BLaER1 treated with 17β-estradiol and CSF1 and Interleukin-3, amounts not matched to agents 10 nM and 100 nM (cell line): ENCODE results near the gene TMEM218.

Experiments used
- H3K27ac ChIP-seq, 11 experiments: shearing (Covaris generic); formaldehyde crosslinking; 2 replicates each; pipeline ENCODE4 v1.8.1; 2022
- H3K27me3 ChIP-seq, 11 experiments: shearing (Covaris generic); formaldehyde crosslinking; 2 replicates each; pipeline ENCODE4 v1.8.1; 2022
- H3K36me3 ChIP-seq, 11 experiments: shearing (Covaris generic); formaldehyde crosslinking; 2 replicates each; pipeline ENCODE4 v1.8.1; 2022
- H3K4me1 ChIP-seq, 10 experiments: shearing (Covaris generic); formaldehyde crosslinking; 2 replicates each; pipeline ENCODE4 v1.8.1; 2022
- H3K4me2 ChIP-seq, 11 experiments: shearing (Covaris generic); formaldehyde crosslinking; 2 replicates each; pipeline ENCODE4 v1.8.1; 2022
- H3K4me3 ChIP-seq, 10 experiments: shearing (Covaris generic); formaldehyde crosslinking; 2 replicates each; pipeline ENCODE4 v1.8.1; 2022
- H3K9ac ChIP-seq, 11 experiments: shearing (Covaris generic); formaldehyde crosslinking; 2 replicates each; pipeline ENCODE4 v1.8.1; 2022
- H3K9me3 ChIP-seq, 11 experiments: shearing (Covaris generic); formaldehyde crosslinking; replicated peaks in 1 of 11; 2 replicates each; pipeline ENCODE4 v1.8.1; 2022
- H4K20me1 ChIP-seq, 11 experiments: shearing (Covaris generic); formaldehyde crosslinking; 2 replicates each; pipeline ENCODE4 v1.8.1; 2022
- Cebpa-rat ChIP-seq, 11 experiments: shearing (Covaris generic); IDR thresholded peaks; 2 replicates each; pipeline ENCODE4 v1.8.1; 2022

Gene TMEM218

GRCh38 chr11:125078016-125078415 lies 33.4 kb downstream of the TMEM218 start:
- Histone ChIP-seq H3K4me3 (no peak overlapping the region), H3K9me3 (no peaks in the 10 kb centered on the region), H3K27ac (no peak overlapping the region), H3K4me1 (peaks cover 35 to 80% (median 47%) of the 10 kb centered on the region in 10 experiments), H3K4me2 (peak overlapping the region; percentile 3 to 49 (median 33); a peak in 18 of 22 replicates), H3K27me3 (no peaks in the 10 kb centered on the region), H4K20me1 (0 out of 22 replicates have a peak, but pooled peaks cover 0 to 3% (median 0%) of the 10 kb centered on the region in 11 experiments), H3K36me3 (peaks cover 0 to 87% (median 0%) of the 10 kb centered on the region in 11 experiments; a peak in 7 of 22 replicates), H3K9ac (no peak overlapping the region)
- no peak for TF ChIP-seq Cebpa-rat (IDR thresholded peaks at IDR 0.05)

GRCh38 chr11:125076378-125076945 lies 35.0 kb downstream of the TMEM218 start:
- H3K36me3 ChIP-seq: peaks cover 0 to 74% (median 0%) of the 10 kb centered on the region in 11 experiments; a peak in 7 of 22 replicates
- no peaks in the 10 kb centered on the region for H3K9me3 ChIP-seq
- no peak overlapping the region for H3K4me3 ChIP-seq
- H3K27ac ChIP-seq: peak overlapping the region in 2 of 11 experiments; percentile 32 to 47; a peak in 1 of 22 replicates
- no peak overlapping the region for H3K9ac ChIP-seq
- H3K4me1 ChIP-seq: peaks cover 50 to 82% (median 63%) of the 10 kb centered on the region in 10 experiments
- peak overlapping the region in 5 of 11 experiments; percentile 59 to 82 (median 68); a peak in 6 of 22 replicates for H3K4me2 ChIP-seq
- H4K20me1 ChIP-seq: 0 out of 22 replicates have a peak, but pooled peaks cover 0 to 1% (median 0%) of the 10 kb centered on the region in 11 experiments
- no peak for TF ChIP-seq Cebpa-rat (IDR thresholded peaks at IDR 0.05)
- no peaks in the 10 kb centered on the region for H3K27me3 ChIP-seq

- TF ChIP-seq Cebpa-rat (IDR thresholded peaks at IDR 0.05): no peak
- Histone ChIP-seq H3K4me3 (no peak overlapping the region), H3K9ac (no peak overlapping the region; a peak in 1 of 22 replicates), H3K36me3 (peaks cover 0 to 68% (median 0%) of the 10 kb centered on the region in 11 experiments; a peak in 7 of 22 replicates), H4K20me1 (no peaks in the 10 kb centered on the region), H3K4me2 (peak overlapping the region in 7 of 11 experiments; percentile 35 to 94 (median 68); a peak in 11 of 22 replicates), H3K27ac (peak overlapping the region in 5 of 11 experiments; percentile 15 to 47 (median 26); a peak in 3 of 22 replicates), H3K9me3 (no peaks in the 10 kb centered on the region), H3K27me3 (no peaks in the 10 kb centered on the region), H3K4me1 (peaks cover 56 to 86% (median 68%) of the 10 kb centered on the region in 10 experiments)
Measured at GRCh38 chr11:125075900-125076317, 35.5 kb downstream of the TMEM218 start.

- no peaks in the 10 kb centered on the region for H4K20me1 ChIP-seq
- TF ChIP-seq Cebpa-rat (IDR thresholded peaks at IDR 0.05): no peak
- no peak overlapping the region; a peak in 1 of 22 replicates for H3K9ac ChIP-seq
- H3K4me1 ChIP-seq: peaks cover 63 to 93% (median 75%) of the 10 kb centered on the region in 10 experiments
- H3K4me2 ChIP-seq: peak overlapping the region; percentile 35 to 94 (median 78)
- H3K27me3 ChIP-seq: no peaks in the 10 kb centered on the region
- peaks cover 0 to 62% (median 0%) of the 10 kb centered on the region in 11 experiments; a peak in 6 of 22 replicates for H3K36me3 ChIP-seq
- no peaks in the 10 kb centered on the region for H3K9me3 ChIP-seq
- H3K27ac ChIP-seq: peak overlapping the region in 5 of 11 experiments; percentile 15 to 47 (median 26); a peak in 6 of 22 replicates
- H3K4me3 ChIP-seq: no peak overlapping the region
Measured at GRCh38 chr11:125075242-125075625, 36.2 kb downstream of the TMEM218 start.

- peak overlapping the region; percentile 76 to 95 (median 83) for H3K4me2 ChIP-seq
- peaks cover 68 to 98% (median 78%) of the 10 kb centered on the region in 10 experiments for H3K4me1 ChIP-seq
- H3K9me3 ChIP-seq: no peaks in the 10 kb centered on the region
- 0 out of 22 replicates have a peak overlapping the region, but pooled peaks of 1 of the 11 experiments have one; percentile 18 for H3K9ac ChIP-seq
- H3K4me3 ChIP-seq: no peak overlapping the region
- peaks cover 0 to 56% (median 0%) of the 10 kb centered on the region in 11 experiments; a peak in 6 of 22 replicates for H3K36me3 ChIP-seq
- H3K27ac ChIP-seq: peak overlapping the region in 7 of 11 experiments; percentile 15 to 98 (median 93); a peak in 7 of 22 replicates
- TF ChIP-seq Cebpa-rat (IDR thresholded peaks at IDR 0.05): no peak
- H3K27me3 ChIP-seq: no peaks in the 10 kb centered on the region
- no peaks in the 10 kb centered on the region for H4K20me1 ChIP-seq
Measured at GRCh38 chr11:125074511-125075241, 36.8 kb downstream of the TMEM218 start.

GRCh38 chr11:125073616-125074483 lies 37.6 kb downstream of the TMEM218 start:
- H3K9ac ChIP-seq: peak overlapping the region in 4 of 11 experiments; percentile 23 to 83 (median 53); a peak in 4 of 22 replicates
- peaks cover 0 to 48% (median 0%) of the 10 kb centered on the region in 11 experiments; a peak in 6 of 22 replicates for H3K36me3 ChIP-seq
- H3K27ac ChIP-seq: peak overlapping the region in 10 of 11 experiments; percentile 89 to 98 (median 95); a peak in 20 of 22 replicates
- H3K4me3 ChIP-seq: no peak overlapping the region
- peak overlapping the region; percentile 76 to 95 (median 83) for H3K4me2 ChIP-seq
- H3K4me1 ChIP-seq: peaks cover 69 to 98% (median 79%) of the 10 kb centered on the region in 10 experiments
- TF ChIP-seq Cebpa-rat (IDR thresholded peaks at IDR 0.05): no peak
- H3K9me3 ChIP-seq: no peaks in the 10 kb centered on the region
- no peaks in the 10 kb centered on the region for H4K20me1 ChIP-seq
- H3K27me3 ChIP-seq: no peaks in the 10 kb centered on the region

GRCh38 chr11:125072961-125073590 lies 38.4 kb downstream of the TMEM218 start:
- Histone ChIP-seq H3K27me3 (no peaks in the 10 kb centered on the region), H3K4me2 (peak overlapping the region; percentile 76 to 95 (median 83)), H3K36me3 (peaks cover 0 to 40% (median 0%) of the 10 kb centered on the region in 11 experiments; a peak in 6 of 22 replicates), H3K4me1 (peaks cover 62 to 98% (median 78%) of the 10 kb centered on the region in 10 experiments), H4K20me1 (no peaks in the 10 kb centered on the region), H3K4me3 (peak overlapping the region in 1 of 10 experiments; percentile 16; a peak in 1 of 20 replicates), H3K9me3 (no peaks in the 10 kb centered on the region), H3K27ac (peak overlapping the region; percentile 86 to 98 (median 95)), H3K9ac (peak overlapping the region; percentile 63 to 83 (median 79); a peak in 21 of 22 replicates)
- TF ChIP-seq Cebpa-rat (IDR thresholded peaks at IDR 0.05): no peak
